BJ (cell line): Measurements from ENCODE around the gene LRRC61. TPM values are rescaled to one million over a fixed set of nuclear protein-coding genes. Genes with fewer than 3 reads are reported as not detected.

Source experiments
- CTCF ChIA-PET: fragments of 350-600 bp; formaldehyde crosslinking; extraction: SDS; loops from one replicate; lab custom pipeline; 2021; ENCODE audit warnings: antibody characterized with exemption, inconsistent platforms; lab: Yijun Ruan, JAX
- POLR2A ChIA-PET: fragments of 300-600 bp; sonication (Branson Sonifier 250); formaldehyde crosslinking; extraction: SDS; loops from one replicate; lab custom pipeline; 2021; ENCODE audit warnings: antibody characterized with exemption; lab: Charles Lee
- DNase-seq: peaks from one replicate; pipeline ENCODE4 v3.0.0-alpha.2; 2011; ENCODE audit warnings: low read depth
- H3K27me3 ChIP-seq: 2 replicates; pipeline ENCODE4 v1.6.0; 2011; ENCODE audit warnings: low read length; ENCODE audit not compliant: control insufficient read depth, insufficient read depth
- H3K36me3 ChIP-seq: 2 replicates; pipeline ENCODE4 v1.5.1; 2011; ENCODE audit warnings: low read length; ENCODE audit not compliant: control insufficient read depth, insufficient read depth
- H3K4me3 ChIP-seq: 2 replicates; pipeline ENCODE4 v1.5.1; 2011; ENCODE audit warnings: low read depth, mild to moderate bottlenecking, control low read depth, low read length
- polyA plus RNA-seq: library from polyadenylated mRNA; depleted of rRNA; stranded (reverse); fragments of >200 nt; gene quantifications from 2 replicates; pipeline ENCODE4 v1.2.3, GENCODE V29; 2011
- TF ChIP-seq, protein P1 (sequence below): IDR thresholded peaks from 2 replicates; pipeline ENCODE4 v1.5.1; 2011; ENCODE audit warnings: low read depth, mild to moderate bottlenecking, control low read depth, inconsistent platforms, low read length, moderate library complexity; ENCODE audit not compliant: insufficient read depth

The LRRC61 gene
- polyA plus RNA-seq, 1 experiment = 0.85 TPM

DNA sequence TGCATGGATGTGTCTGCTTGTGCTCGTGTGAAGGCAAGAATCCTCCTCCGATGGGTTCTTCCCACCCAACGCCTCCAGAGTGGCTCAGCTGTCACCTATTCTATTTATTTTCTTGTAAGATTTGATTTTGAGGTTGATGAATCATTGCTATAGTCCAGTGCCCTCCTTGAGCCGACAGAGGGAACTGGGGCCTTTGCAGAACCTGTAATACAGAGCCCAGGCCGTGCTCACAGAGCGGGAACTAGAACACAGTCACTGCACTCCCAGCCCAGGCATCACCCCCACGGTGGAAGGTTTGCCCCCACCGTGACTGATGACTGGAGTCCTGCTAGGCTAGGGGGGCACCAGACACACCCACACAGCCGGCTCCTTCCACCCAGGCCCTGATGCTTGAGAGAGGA is 16.3 kb downstream of the LRRC61 start:
- H3K36me3 ChIP-seq = no peaks in the 10 kb centered on the region

DNA sequence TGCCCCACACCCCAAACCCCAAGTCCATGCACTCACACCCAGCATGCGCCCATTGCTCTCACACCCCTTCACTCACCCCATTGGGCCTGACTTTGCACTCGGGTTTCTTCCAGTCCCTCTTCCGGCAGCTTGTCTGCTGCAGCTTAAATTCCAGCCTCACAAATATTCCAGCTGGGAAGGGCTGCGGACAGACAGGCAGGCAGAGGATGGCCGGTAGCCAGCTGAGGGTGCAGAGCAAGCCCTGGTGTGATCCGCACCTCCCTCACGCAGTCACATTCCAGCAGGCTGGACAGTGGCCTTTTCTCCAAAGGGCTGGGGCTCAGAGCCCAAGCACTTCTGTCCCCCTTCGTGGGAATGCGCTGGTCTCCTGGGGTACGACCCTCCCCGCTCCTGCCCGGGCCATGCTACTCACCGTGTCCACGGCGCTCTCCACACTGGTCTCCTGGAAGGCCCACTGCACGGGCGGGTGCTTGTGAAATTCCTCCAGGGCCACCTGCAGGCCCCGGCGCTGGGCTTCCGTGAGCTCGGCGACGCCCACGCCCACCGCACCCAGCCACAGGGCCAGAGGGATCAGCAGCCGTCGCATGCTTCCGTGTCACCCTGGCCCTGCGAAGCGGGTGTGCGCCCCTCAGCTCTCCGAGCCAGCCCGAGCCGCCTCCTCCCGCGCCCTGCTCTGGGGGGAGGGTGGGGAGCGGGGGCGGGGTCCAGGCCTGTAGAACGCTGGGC is 17.0 kb downstream of the LRRC61 start:
- ChIA-PET CTCF (interaction anchor here (1.1 to 1.9 kb wide), 2 partner anchors 16 to 82 kb away, joined by 3 to 5 read pairs; no protein-coding TSS in a partner anchor), POLR2A (interaction anchor here (0.6 to 0.7 kb wide), 2 partner anchors 15 to 27 kb away, joined by 5 to 10 read pairs; no protein-coding TSS in a partner anchor)
- H3K4me3 ChIP-seq = peak overlapping the region; percentile 17; the same call in 1 of the 2 replicates

More for the DNA sequence above, 16.3 kb downstream of the LRRC61 start:
- DNase-seq = no peak
- TF ChIP-seq, protein P1, sequence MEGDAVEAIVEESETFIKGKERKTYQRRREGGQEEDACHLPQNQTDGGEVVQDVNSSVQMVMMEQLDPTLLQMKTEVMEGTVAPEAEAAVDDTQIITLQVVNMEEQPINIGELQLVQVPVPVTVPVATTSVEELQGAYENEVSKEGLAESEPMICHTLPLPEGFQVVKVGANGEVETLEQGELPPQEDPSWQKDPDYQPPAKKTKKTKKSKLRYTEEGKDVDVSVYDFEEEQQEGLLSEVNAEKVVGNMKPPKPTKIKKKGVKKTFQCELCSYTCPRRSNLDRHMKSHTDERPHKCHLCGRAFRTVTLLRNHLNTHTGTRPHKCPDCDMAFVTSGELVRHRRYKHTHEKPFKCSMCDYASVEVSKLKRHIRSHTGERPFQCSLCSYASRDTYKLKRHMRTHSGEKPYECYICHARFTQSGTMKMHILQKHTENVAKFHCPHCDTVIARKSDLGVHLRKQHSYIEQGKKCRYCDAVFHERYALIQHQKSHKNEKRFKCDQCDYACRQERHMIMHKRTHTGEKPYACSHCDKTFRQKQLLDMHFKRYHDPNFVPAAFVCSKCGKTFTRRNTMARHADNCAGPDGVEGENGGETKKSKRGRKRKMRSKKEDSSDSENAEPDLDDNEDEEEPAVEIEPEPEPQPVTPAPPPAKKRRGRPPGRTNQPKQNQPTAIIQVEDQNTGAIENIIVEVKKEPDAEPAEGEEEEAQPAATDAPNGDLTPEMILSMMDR = no peak
- Histone ChIP-seq H3K4me3 (no peak overlapping the region), H3K27me3 (peaks cover 20% of the 10 kb centered on the region)
- ChIA-PET POLR2A (interaction anchor here (0.6 kb wide), 1 partner anchor 27 kb away, joined by 10 read pairs; no protein-coding TSS in a partner anchor), CTCF (interaction anchor here (1.1 to 1.9 kb wide), 2 partner anchors 17 to 82 kb away, joined by 3 to 5 read pairs; no protein-coding TSS in a partner anchor)

DNA sequence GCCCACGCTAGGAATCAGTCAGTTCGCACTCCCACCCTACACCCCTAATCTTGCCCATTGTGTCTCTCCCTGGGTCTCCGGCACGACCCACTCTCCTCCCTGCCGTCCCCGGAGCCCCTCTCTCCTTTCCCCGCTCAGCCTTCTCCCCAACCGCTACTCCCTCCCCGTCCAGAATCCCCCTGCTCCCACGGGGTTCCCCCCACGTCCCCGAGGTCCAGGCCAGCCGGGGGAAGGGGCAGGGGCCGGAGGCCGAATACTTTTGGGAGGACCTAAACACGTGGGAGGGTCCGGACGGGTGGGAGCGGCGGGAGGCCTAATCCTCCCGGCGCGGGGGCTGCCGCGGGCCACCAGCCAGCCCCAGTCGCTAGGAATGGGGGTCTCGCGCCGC is 17.7 kb downstream of the LRRC61 start:
- Histone ChIP-seq H3K27me3 (peaks cover 20% of the 10 kb centered on the region), H3K4me3 (peak overlapping the region; percentile 4; the same call in 1 of the 2 replicates), H3K36me3 (no peaks in the 10 kb centered on the region)
- CTCF ChIA-PET = interaction anchor here (1.9 kb wide), 1 partner anchor 81 kb away, joined by 5 read pairs; no protein-coding TSS in a partner anchor
- TF ChIP-seq, protein P1 = no peak
- DNase-seq = no peak
- POLR2A ChIA-PET = interaction anchor here (0.7 kb wide), 1 partner anchor 14 kb away, joined by 5 read pairs; no protein-coding TSS in a partner anchor

More for the DNA sequence above, 17.0 kb downstream of the LRRC61 start:
- TF ChIP-seq, protein P1 = no peak
- H3K27me3 ChIP-seq = peaks cover 20% of the 10 kb centered on the region
- no peak for DNase-seq
- no peaks in the 10 kb centered on the region for H3K36me3 ChIP-seq

GRCh38 chr7:150341263-150342120 is 18.3 kb downstream of the LRRC61 start, which contains the start of gene RARRES2:
RARRES2 (minus strand) TSS chr7:150341629; CDS start chr7:150340609, 1,020 bp downstream.
- ChIA-PET CTCF (interaction anchor here (1.9 kb wide), 1 partner anchor 80 kb away, joined by 5 read pairs; no protein-coding TSS in a partner anchor), POLR2A (no interaction called here)
- TF ChIP-seq, protein P1 = no peak
- H3K36me3 ChIP-seq = no peaks in the 10 kb centered on the region
- peak within 1 kb of the TSS; percentile 17; the same call in 1 of the 2 replicates for H3K4me3 ChIP-seq
- DNase-seq = no peak
- peaks cover 20% of the 10 kb centered on the region for H3K27me3 ChIP-seq
